Subcutaneous abdominal adipose tissue (tissue), 5 donors: Measurements from ENCODE around the gene CSTPP1.
A peak's percentile ranks its signal among the peaks of the same experiment; 100 is the strongest.
"Not testable (repeated sequence)": the region's sequence is repeated elsewhere in the genome, so short reads cannot be mapped to it uniquely, and the experiment has no call there.

Source experiments
- H3K27ac ChIP-seq: one replicate; pipeline ENCODE4 v1.7.0; 2013; ENCODE audit warnings: low read depth, mild to moderate bottlenecking, inconsistent platforms, low read length, moderate library complexity
- H3K27me3 ChIP-seq, 5 donors: one replicate each; pipeline ENCODE4 v1.7.0; 2013; ENCODE audit warnings: low read length in 5 of 5, inconsistent platforms in 1 of 5; ENCODE audit not compliant: control insufficient read depth in 5 of 5, insufficient read depth in 4 of 5
- H3K36me3 ChIP-seq, 5 donors: one replicate each; pipeline ENCODE4 v1.7.0; 2013; ENCODE audit warnings: low read length in 5 of 5; ENCODE audit not compliant: control insufficient read depth in 5 of 5, insufficient read depth in 5 of 5
- H3K4me1 ChIP-seq, 5 donors: one replicate each; pipeline ENCODE4 v1.7.0; 2013; ENCODE audit warnings: low read length in 5 of 5, mild to moderate bottlenecking in 3 of 5, moderate library complexity in 1 of 5; ENCODE audit not compliant: control insufficient read depth in 5 of 5, insufficient read depth in 5 of 5
- H3K4me3 ChIP-seq, 5 donors: one replicate each; pipeline ENCODE4 v1.7.0; 2013; ENCODE audit warnings: low read length in 5 of 5, low read depth in 1 of 5
- H3K9ac ChIP-seq, 5 donors: one replicate each; pipeline ENCODE4 v1.7.0; 2013; ENCODE audit warnings: low read length in 5 of 5, mild to moderate bottlenecking in 4 of 5, moderate library complexity in 3 of 5
- H3K9me3 ChIP-seq, 5 donors: one replicate each; pipeline ENCODE4 v1.7.0; 2013; ENCODE audit warnings: low read length in 5 of 5; ENCODE audit not compliant: control insufficient read depth in 5 of 5
- donor health status: healthy.
- donor health status: healthy.
- donor health status: healthy.
- donor health status: healthy.
- donor health status: healthy.

The CSTPP1 gene

GRCh38 chr11:47201015-47201414 lies 264.5 kb downstream of the CSTPP1 start:
- H3K36me3 ChIP-seq = no peaks in the 10 kb centered on the region
- H3K4me1 ChIP-seq = peaks cover 0 to 9% (median 0%) of the 10 kb centered on the region in 5 donors

GRCh38 chr11:47202576-47202975 lies 266.0 kb downstream of the CSTPP1 start:
- peaks cover 0 to 9% (median 0%) of the 10 kb centered on the region in 5 donors for H3K4me1 ChIP-seq
- no peak overlapping the region for H3K27ac ChIP-seq
- no peaks in the 10 kb centered on the region for H3K36me3 ChIP-seq
- peak overlapping the region in 1 of 5 donors; percentile 31 for H3K9ac ChIP-seq
- no peaks in the 10 kb centered on the region for H3K9me3 ChIP-seq
- no peaks in the 10 kb centered on the region for H3K27me3 ChIP-seq
- no peak overlapping the region for H3K4me3 ChIP-seq

More at GRCh38 chr11:47201015-47201414, 264.5 kb downstream of the CSTPP1 start:
- Histone ChIP-seq H3K27ac (no peak overlapping the region), H3K9ac (no peak overlapping the region), H3K9me3 (no peaks in the 10 kb centered on the region), H3K27me3 (no peaks in the 10 kb centered on the region), H3K4me3 (no peak overlapping the region)

GRCh38 chr11:47204637-47204989 lies 268.1 kb downstream of the CSTPP1 start:
- H3K27me3 ChIP-seq = no peaks in the 10 kb centered on the region
- no peak overlapping the region for H3K27ac ChIP-seq

GRCh38 chr11:47206577-47206976 lies 270.0 kb downstream of the CSTPP1 start:
- H3K9me3 ChIP-seq, H3K27ac ChIP-seq, H3K4me1 ChIP-seq, H3K4me3 ChIP-seq, H3K27me3 ChIP-seq, H3K36me3 ChIP-seq, H3K9ac ChIP-seq: not testable (repeated sequence)

More at GRCh38 chr11:47204637-47204989, 268.1 kb downstream of the CSTPP1 start:
- no peak overlapping the region for H3K9ac ChIP-seq
- H3K9me3 ChIP-seq = no peaks in the 10 kb centered on the region
- peaks cover 0 to 9% (median 0%) of the 10 kb centered on the region in 5 donors for H3K4me1 ChIP-seq
- no peaks in the 10 kb centered on the region for H3K36me3 ChIP-seq
- H3K4me3 ChIP-seq = no peak overlapping the region

- no peak overlapping the region for H3K9ac ChIP-seq
- no peaks in the 10 kb centered on the region for H3K27me3 ChIP-seq
- H3K9me3 ChIP-seq = peaks cover 0 to 3% (median 0%) of the 10 kb centered on the region in 5 donors
- H3K27ac ChIP-seq = no peak overlapping the region
- H3K4me3 ChIP-seq = no peak overlapping the region
- H3K4me1 ChIP-seq = peaks cover 0 to 9% (median 0%) of the 10 kb centered on the region in 5 donors
- no peaks in the 10 kb centered on the region for H3K36me3 ChIP-seq
Observed at GRCh38 chr11:47207459-47207858, 270.9 kb downstream of the CSTPP1 start.

- H3K9me3 ChIP-seq, H3K36me3 ChIP-seq, H3K27me3 ChIP-seq, H3K9ac ChIP-seq, H3K4me3 ChIP-seq, H3K4me1 ChIP-seq, H3K27ac ChIP-seq: not testable (repeated sequence)
Observed at GRCh38 chr11:47208008-47208552, 271.5 kb downstream of the CSTPP1 start.

DNA sequence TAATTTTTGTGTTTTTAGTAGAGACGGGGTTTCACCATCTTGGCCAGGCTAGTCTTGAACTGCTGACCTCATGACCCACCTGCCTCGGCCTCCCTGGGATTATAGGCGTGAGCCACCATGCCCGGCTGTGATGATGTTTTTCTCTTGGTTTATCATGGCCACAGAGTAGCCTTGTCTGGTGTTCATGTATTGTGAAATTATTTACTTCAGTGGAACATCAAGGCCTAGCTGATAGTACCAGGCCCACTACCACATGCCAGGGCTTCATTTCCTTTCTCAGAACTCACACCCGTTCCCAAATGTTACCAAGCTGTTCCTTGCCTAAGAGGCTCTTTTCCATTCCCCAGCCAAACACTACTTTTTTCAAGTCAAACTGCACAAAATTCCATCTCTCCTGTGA lies 272.1 kb downstream of the CSTPP1 start:
- Histone ChIP-seq H3K9me3 (peaks cover 0 to 3% (median 0%) of the 10 kb centered on the region in 5 donors), H3K27ac (no peak overlapping the region), H3K27me3 (no peaks in the 10 kb centered on the region), H3K9ac (no peak overlapping the region), H3K4me3 (no peak overlapping the region), H3K36me3 (no peaks in the 10 kb centered on the region), H3K4me1 (peaks cover 0 to 9% (median 0%) of the 10 kb centered on the region in 5 donors)
